Activated CD4-positive, alpha-beta T cell treated with anti-CD3 and anti-CD28 coated beads, Interleukin-2, amount 50 U/mL, for 4 hours (primary cell): ENCODE data around the gene GPR132.
"Not testable (repeated sequence)": the region's sequence is repeated elsewhere in the genome, so short reads cannot be mapped to it uniquely, and the experiment has no call there.

Source experiments
- DNase-seq, 2 experiments: peaks; one replicate each; pipeline ENCODE4 v3.0.0-alpha.2; 2020

GPR132 gene

GRCh38 chr14:105065280-105066228 is at the start of gene GPR132:
TSS of gene GPR132 (minus strand) at chr14:105065430. CDS start at chr14:105055420, 10,010 bp downstream.
- peak; percentile 84 to 87 for DNase-seq

GRCh38 chr14:105109243-105109642 is 44.0 kb upstream of the GPR132 start:
- DNase-seq = not testable (repeated sequence)

- DNase-seq = no peak
Measured at GRCh38 chr14:105108516-105108864, 43.3 kb upstream of the GPR132 start.

GRCh38 chr14:105107781-105108515 is 42.7 kb upstream of the GPR132 start:
- no peak for DNase-seq

- DNase-seq = no peak
Measured at GRCh38 chr14:105107351-105107750, 42.1 kb upstream of the GPR132 start.

- no peak for DNase-seq
Measured at GRCh38 chr14:105105158-105105557, 39.9 kb upstream of the GPR132 start.

- no peak for DNase-seq
Measured at GRCh38 chr14:105102893-105103292, 37.7 kb upstream of the GPR132 start.

- no peak for DNase-seq
Measured at GRCh38 chr14:105102361-105102870, 37.2 kb upstream of the GPR132 start.

GRCh38 chr14:105100910-105101309 is 35.7 kb upstream of the GPR132 start:
- no peak for DNase-seq

- no peak for DNase-seq
Measured at GRCh38 chr14:105099778-105100177, 34.5 kb upstream of the GPR132 start.

- DNase-seq = no peak
Measured at GRCh38 chr14:105098316-105098715, 33.1 kb upstream of the GPR132 start.

GRCh38 chr14:105097794-105098127 is 32.5 kb upstream of the GPR132 start:
- no peak for DNase-seq

- DNase-seq = no peak
Measured at GRCh38 chr14:105096206-105096875, 31.1 kb upstream of the GPR132 start.

- no peak for DNase-seq
Measured at GRCh38 chr14:105095236-105095805, 30.1 kb upstream of the GPR132 start.

GRCh38 chr14:105094193-105094907 is 29.1 kb upstream of the GPR132 start:
- no peak for DNase-seq

- DNase-seq = peak; percentile 56 to 57
Measured at GRCh38 chr14:105093431-105094192, 28.4 kb upstream of the GPR132 start.

GRCh38 chr14:105093038-105093430 is 27.8 kb upstream of the GPR132 start:
- peak; percentile 43 to 44 for DNase-seq

- DNase-seq = no peak
Measured at GRCh38 chr14:105092171-105093037, 27.2 kb upstream of the GPR132 start.

- no peak for DNase-seq
Measured at GRCh38 chr14:105091517-105092170, 26.4 kb upstream of the GPR132 start.

- no peak for DNase-seq
Measured at GRCh38 chr14:105091054-105091516, 25.9 kb upstream of the GPR132 start.
